ENCODE results near the gene SLC4A5.
A peak's percentile ranks its signal among the peaks of the same experiment; 100 is the strongest.

SLC4A5 gene

GRCh38 chr2:74178211-74179062 is 164.8 kb downstream of the SLC4A5 start, which contains the start of gene MOB1A:
Gene MOB1A, minus strand, starts transcription at chr2:74178879. Its CDS starts 205 bp downstream, at chr2:74178674.
- TF ChIP-seq TAF1 (IDR thresholded peaks at IDR 0.05; ENCODE audit: borderline replicate concordance, insufficient read depth, low read length) (peak; percentile 88; the same call in 1 of the 2 replicates), POLR2AphosphoS5 (IDR thresholded peaks at IDR 0.05; ENCODE audit: low read depth, low read length) (peak; percentile 85; the same call in 1 of the 2 replicates), REST (IDR thresholded peaks at IDR 0.05; ENCODE audit: insufficient read depth in 1 of 2, low read depth in 2 of 2, low read length in 2 of 2) (no peak), SIN3A (IDR thresholded peaks at IDR 0.05; ENCODE audit: borderline replicate concordance, insufficient read depth, low read length) (peak; percentile 37; the same call in 1 of the 2 replicates)

GRCh38 chr2:74177696-74178095 is 165.5 kb downstream of the SLC4A5 start:
- TF ChIP-seq REST (IDR thresholded peaks at IDR 0.05; ENCODE audit: insufficient read depth in 1 of 2, low read depth in 2 of 2, low read length in 2 of 2), result no peak
- TF ChIP-seq FOXP2 (optimal IDR thresholded peaks at IDR 0.05; ENCODE audit: borderline replicate concordance, extremely low read depth, extremely low read length, insufficient read depth), result no peak
- TF ChIP-seq POLR2AphosphoS5 (IDR thresholded peaks at IDR 0.05; ENCODE audit: low read depth, low read length), result no peak; the same call in 1 of the 2 replicates
- no peak for TF ChIP-seq TAF1 (IDR thresholded peaks at IDR 0.05; ENCODE audit: borderline replicate concordance, insufficient read depth, low read length)
- TF ChIP-seq SIN3A (IDR thresholded peaks at IDR 0.05; ENCODE audit: borderline replicate concordance, insufficient read depth, low read length), result no peak

GRCh38 chr2:74174909-74175308 is 168.3 kb downstream of the SLC4A5 start:
- TF ChIP-seq SIN3A (IDR thresholded peaks at IDR 0.05; ENCODE audit: borderline replicate concordance, insufficient read depth, low read length) (no peak), TAF1 (IDR thresholded peaks at IDR 0.05; ENCODE audit: borderline replicate concordance, insufficient read depth, low read length) (no peak), REST (IDR thresholded peaks at IDR 0.05; ENCODE audit: insufficient read depth in 1 of 2, low read depth in 2 of 2, low read length in 2 of 2) (no peak), POLR2AphosphoS5 (IDR thresholded peaks at IDR 0.05; ENCODE audit: low read depth, low read length) (no peak), FOXP2 (optimal IDR thresholded peaks at IDR 0.05; ENCODE audit: borderline replicate concordance, extremely low read depth, extremely low read length, insufficient read depth) (no peak)

- TF ChIP-seq REST (IDR thresholded peaks at IDR 0.05; ENCODE audit: insufficient read depth in 1 of 2, low read depth in 2 of 2, low read length in 2 of 2) (no peak), POLR2AphosphoS5 (IDR thresholded peaks at IDR 0.05; ENCODE audit: low read depth, low read length) (no peak)
Measured at GRCh38 chr2:74168739-74169138, 174.5 kb downstream of the SLC4A5 start.
